Measurements from ENCODE around the gene LRP2.

LRP2 gene

GRCh38 chr2:169345486-169346437 is 16.6 kb downstream of the LRP2 start:
- TF ChIP-seq CTCF (IDR thresholded peaks at IDR 0.05; ENCODE audit: unreplicated experiment in 3 of 3), result no peak
- Mint-ChIP-seq H3K27ac (peak overlapping the region; percentile 68 to 80 (median 79)), H3K4me3 (peak overlapping the region; percentile 10 to 50 (median 16)), H3K4me1 (peaks cover 15% of the 10 kb centered on the region), H3K27me3 (ENCODE audit: low read depth) (no peaks in the 10 kb centered on the region), H3K36me3 (ENCODE audit: low read depth) (no peaks in the 10 kb centered on the region), H3K9me3 (no peaks in the 10 kb centered on the region)

GRCh38 chr2:169344736-169345485 is 17.4 kb downstream of the LRP2 start:
- no peaks in the 10 kb centered on the region for H3K36me3 Mint-ChIP-seq (ENCODE audit: low read depth)
- H3K27ac Mint-ChIP-seq, result peak overlapping the region; percentile 31 to 80 (median 52)
- peak overlapping the region in 2 of 3 experiments; percentile 10 to 16 for H3K4me3 Mint-ChIP-seq
- no peak for TF ChIP-seq CTCF (IDR thresholded peaks at IDR 0.05; ENCODE audit: unreplicated experiment in 3 of 3)
- no peaks in the 10 kb centered on the region for H3K9me3 Mint-ChIP-seq
- no peaks in the 10 kb centered on the region for H3K27me3 Mint-ChIP-seq (ENCODE audit: low read depth)
- H3K4me1 Mint-ChIP-seq, result peaks cover 15% of the 10 kb centered on the region

GRCh38 chr2:169343202-169343601 is 19.1 kb downstream of the LRP2 start:
- H3K4me1 Mint-ChIP-seq, result peaks cover 15% of the 10 kb centered on the region
- no peaks in the 10 kb centered on the region for H3K27me3 Mint-ChIP-seq (ENCODE audit: low read depth)
- H3K4me3 Mint-ChIP-seq, result no peak overlapping the region
- H3K27ac Mint-ChIP-seq, result peak overlapping the region in 1 of 3 experiments; percentile 69
- TF ChIP-seq CTCF (IDR thresholded peaks at IDR 0.05; ENCODE audit: unreplicated experiment in 3 of 3), result no peak
- no peaks in the 10 kb centered on the region for H3K36me3 Mint-ChIP-seq (ENCODE audit: low read depth)
- H3K9me3 Mint-ChIP-seq, result no peaks in the 10 kb centered on the region

GRCh38 chr2:169339657-169340056 is 22.7 kb downstream of the LRP2 start:
- H3K9me3 Mint-ChIP-seq, result no peaks in the 10 kb centered on the region
- H3K4me1 Mint-ChIP-seq, result peaks cover 7% of the 10 kb centered on the region
- H3K27me3 Mint-ChIP-seq (ENCODE audit: low read depth), result peaks cover 11% of the 10 kb centered on the region
- H3K4me3 Mint-ChIP-seq, result no peak overlapping the region
- no peaks in the 10 kb centered on the region for H3K36me3 Mint-ChIP-seq (ENCODE audit: low read depth)
- no peak for TF ChIP-seq CTCF (IDR thresholded peaks at IDR 0.05; ENCODE audit: unreplicated experiment in 3 of 3)
- H3K27ac Mint-ChIP-seq, result no peak overlapping the region

GRCh38 chr2:169336695-169337094 is 25.6 kb downstream of the LRP2 start:
- Mint-ChIP-seq H3K27me3 (ENCODE audit: low read depth) (peaks cover 11% of the 10 kb centered on the region), H3K4me3 (no peak overlapping the region), H3K4me1 (no peaks in the 10 kb centered on the region), H3K36me3 (ENCODE audit: low read depth) (no peaks in the 10 kb centered on the region), H3K9me3 (no peaks in the 10 kb centered on the region), H3K27ac (no peak overlapping the region)
- TF ChIP-seq CTCF (IDR thresholded peaks at IDR 0.05; ENCODE audit: unreplicated experiment in 3 of 3), result no peak

Measured in nephron (organoid).